Neural cell (in vitro differentiated cells): ENCODE results near the gene PLXNC1. TPM values are rescaled to one million over a fixed set of nuclear protein-coding genes. Genes with fewer than 3 reads are reported as not detected.

Source experiments
- H2AFZ ChIP-seq: fragments of 200-600, 300-800 bp; sonication (generic), shearing (Covaris generic); 2 replicates; pipeline ENCODE4 v1.6.0; 2014; ENCODE audit warnings: low read depth, mild to moderate bottlenecking, antibody characterized with exemption, low read length, moderate library complexity
- H3F3A ChIP-seq: fragments of 200-600 bp; shearing (Covaris generic); 2 replicates; pipeline ENCODE4 v1.6.1; 2016; ENCODE audit warnings: mild to moderate bottlenecking, moderate library complexity, mixed read lengths, antibody characterized with exemption, low read length; ENCODE audit not compliant: insufficient read depth, poor library complexity, severe bottlenecking
- H3K27ac ChIP-seq: fragments of 200-600, 300-800 bp; sonication (generic), shearing (Covaris generic); 2 replicates; pipeline ENCODE4 v1.5.1; 2014; ENCODE audit warnings: mild to moderate bottlenecking, low read length, moderate library complexity
- H3K27me3 ChIP-seq: fragments of 300-800, 200-600 bp; sonication (generic), shearing (Covaris generic); 2 replicates; pipeline ENCODE4 v1.6.0; 2014; ENCODE audit warnings: mild to moderate bottlenecking, low read depth, low read length, moderate library complexity; ENCODE audit not compliant: insufficient read depth
- H3K36me3 ChIP-seq: fragments of 300-800, 200-600 bp; sonication (generic), shearing (Covaris generic); 2 replicates; pipeline ENCODE4 v1.5.1; 2014; ENCODE audit warnings: mild to moderate bottlenecking, antibody characterized with exemption, low read length, moderate library complexity; ENCODE audit not compliant: insufficient read depth
- H3K4me2 ChIP-seq: fragments of 300-800, 200-600 bp; sonication (generic), shearing (Covaris generic); 2 replicates; pipeline ENCODE4 v1.6.0; 2014; ENCODE audit warnings: mild to moderate bottlenecking, low read length
- H3K4me3 ChIP-seq: fragments of 300-800, 200-600 bp; sonication (generic), shearing (Covaris generic); 2 replicates; pipeline ENCODE4 v1.5.1; 2014; ENCODE audit warnings: mild to moderate bottlenecking, low read length, moderate library complexity
- H3K79me2 ChIP-seq: fragments of 200-600 bp; shearing (Covaris generic); replicated peaks from 2 replicates; pipeline ENCODE4 v1.6.0; 2014; ENCODE audit warnings: mild to moderate bottlenecking, low read length, moderate library complexity; ENCODE audit not compliant: insufficient read depth
- H3K9ac ChIP-seq: fragments of 300-800, 200-600 bp; sonication (generic), shearing (Covaris generic); 2 replicates; pipeline ENCODE4 v1.6.1; 2016; ENCODE audit warnings: mild to moderate bottlenecking, low read length, mixed read lengths
- H3K9me2 ChIP-seq: fragments of 200-600 bp; shearing (Covaris generic); 2 replicates; pipeline ENCODE4 v1.6.1; 2016; ENCODE audit warnings: mild to moderate bottlenecking, low read length, mixed read lengths; ENCODE audit not compliant: insufficient read depth
- H3K9me3 ChIP-seq: fragments of 200-600, 300-800 bp; sonication (generic), shearing (Covaris generic); 2 replicates; pipeline ENCODE4 v1.6.1; 2016; ENCODE audit warnings: mild to moderate bottlenecking, mixed run types, low read length, moderate library complexity, mixed read lengths
- H4K20me1 ChIP-seq: fragments of 200-600 bp; shearing (Covaris generic); 2 replicates; pipeline ENCODE4 v1.6.1; 2016; ENCODE audit warnings: mild to moderate bottlenecking, mixed run types; ENCODE audit not compliant: insufficient read depth
- EP300 ChIP-seq: fragments of 450-650 bp; conservative IDR thresholded peaks from 2 replicates; pipeline ENCODE4 v1.6.1; 2014; ENCODE audit warnings: antibody characterized with exemption, mild to moderate bottlenecking, moderate library complexity; ENCODE audit not compliant: poor library complexity, severe bottlenecking
- EZH2 ChIP-seq: fragments of 200-600, 300-800 bp; shearing (Covaris generic), sonication (generic); IDR thresholded peaks from 2 replicates; pipeline ENCODE4 v1.6.1; 2014; ENCODE audit warnings: antibody characterized with exemption, low read length, borderline replicate concordance, mild to moderate bottlenecking; ENCODE audit not compliant: insufficient read depth, poor library complexity, severe bottlenecking
- MXI1 ChIP-seq: fragments of 450-650 bp; conservative IDR thresholded peaks from 2 replicates; pipeline ENCODE4 v1.6.1; 2014; ENCODE audit warnings: antibody characterized with exemption, mild to moderate bottlenecking; ENCODE audit not compliant: poor library complexity, severe bottlenecking
- POLR2AphosphoS5 ChIP-seq: IDR thresholded peaks from 2 replicates; pipeline ENCODE4 v1.6.1; 2012
- RAD21 ChIP-seq: fragments of 450-650 bp; conservative IDR thresholded peaks from 2 replicates; pipeline ENCODE4 v1.6.1; 2014; ENCODE audit warnings: antibody characterized with exemption, mild to moderate bottlenecking, moderate library complexity
- SMC3 ChIP-seq: fragments of 450-650 bp; conservative IDR thresholded peaks from 2 replicates; pipeline ENCODE4 v1.6.1; 2014; ENCODE audit warnings: antibody characterized with exemption, mild to moderate bottlenecking, moderate library complexity; ENCODE audit not compliant: poor library complexity
- TAF1 ChIP-seq: IDR thresholded peaks from 2 replicates; pipeline ENCODE4 v1.6.1; 2012; ENCODE audit warnings: low read depth
- polyA plus RNA-seq: library from polyadenylated mRNA; depleted of rRNA; stranded (reverse); fragments of >200 nt; gene quantifications from 2 replicates; pipeline ENCODE4 v1.2.3, GENCODE V29; 2014
- TF ChIP-seq, protein P1 (sequence below): IDR thresholded peaks from 2 replicates; pipeline ENCODE4 v1.6.1; 2012; ENCODE audit warnings: borderline replicate concordance
- TF ChIP-seq, protein P2 (sequence below): fragments of 450-650 bp; IDR thresholded peaks from 2 replicates; pipeline ENCODE4 v1.5.1; 2014; ENCODE audit warnings: antibody characterized with exemption, mild to moderate bottlenecking, moderate library complexity; ENCODE audit not compliant: poor library complexity, severe bottlenecking

PLXNC1 gene
- polyA plus RNA-seq, 1 donor from 2014 or later, result 76.3 TPM

- Histone ChIP-seq H3K4me2 (no peak overlapping the region), H3K36me3 (peaks cover 7% of the 10 kb centered on the region)
- TF ChIP-seq EP300, result no peak
- no peak for TF ChIP-seq RAD21
- no peak for TF ChIP-seq SMC3
- TF ChIP-seq, protein P1, sequence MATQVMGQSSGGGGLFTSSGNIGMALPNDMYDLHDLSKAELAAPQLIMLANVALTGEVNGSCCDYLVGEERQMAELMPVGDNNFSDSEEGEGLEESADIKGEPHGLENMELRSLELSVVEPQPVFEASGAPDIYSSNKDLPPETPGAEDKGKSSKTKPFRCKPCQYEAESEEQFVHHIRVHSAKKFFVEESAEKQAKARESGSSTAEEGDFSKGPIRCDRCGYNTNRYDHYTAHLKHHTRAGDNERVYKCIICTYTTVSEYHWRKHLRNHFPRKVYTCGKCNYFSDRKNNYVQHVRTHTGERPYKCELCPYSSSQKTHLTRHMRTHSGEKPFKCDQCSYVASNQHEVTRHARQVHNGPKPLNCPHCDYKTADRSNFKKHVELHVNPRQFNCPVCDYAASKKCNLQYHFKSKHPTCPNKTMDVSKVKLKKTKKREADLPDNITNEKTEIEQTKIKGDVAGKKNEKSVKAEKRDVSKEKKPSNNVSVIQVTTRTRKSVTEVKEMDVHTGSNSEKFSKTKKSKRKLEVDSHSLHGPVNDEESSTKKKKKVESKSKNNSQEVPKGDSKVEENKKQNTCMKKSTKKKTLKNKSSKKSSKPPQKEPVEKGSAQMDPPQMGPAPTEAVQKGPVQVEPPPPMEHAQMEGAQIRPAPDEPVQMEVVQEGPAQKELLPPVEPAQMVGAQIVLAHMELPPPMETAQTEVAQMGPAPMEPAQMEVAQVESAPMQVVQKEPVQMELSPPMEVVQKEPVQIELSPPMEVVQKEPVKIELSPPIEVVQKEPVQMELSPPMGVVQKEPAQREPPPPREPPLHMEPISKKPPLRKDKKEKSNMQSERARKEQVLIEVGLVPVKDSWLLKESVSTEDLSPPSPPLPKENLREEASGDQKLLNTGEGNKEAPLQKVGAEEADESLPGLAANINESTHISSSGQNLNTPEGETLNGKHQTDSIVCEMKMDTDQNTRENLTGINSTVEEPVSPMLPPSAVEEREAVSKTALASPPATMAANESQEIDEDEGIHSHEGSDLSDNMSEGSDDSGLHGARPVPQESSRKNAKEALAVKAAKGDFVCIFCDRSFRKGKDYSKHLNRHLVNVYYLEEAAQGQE, result no peak
- TF ChIP-seq EZH2, result no peak
- no peak for TF ChIP-seq POLR2AphosphoS5
- TF ChIP-seq, protein P2, sequence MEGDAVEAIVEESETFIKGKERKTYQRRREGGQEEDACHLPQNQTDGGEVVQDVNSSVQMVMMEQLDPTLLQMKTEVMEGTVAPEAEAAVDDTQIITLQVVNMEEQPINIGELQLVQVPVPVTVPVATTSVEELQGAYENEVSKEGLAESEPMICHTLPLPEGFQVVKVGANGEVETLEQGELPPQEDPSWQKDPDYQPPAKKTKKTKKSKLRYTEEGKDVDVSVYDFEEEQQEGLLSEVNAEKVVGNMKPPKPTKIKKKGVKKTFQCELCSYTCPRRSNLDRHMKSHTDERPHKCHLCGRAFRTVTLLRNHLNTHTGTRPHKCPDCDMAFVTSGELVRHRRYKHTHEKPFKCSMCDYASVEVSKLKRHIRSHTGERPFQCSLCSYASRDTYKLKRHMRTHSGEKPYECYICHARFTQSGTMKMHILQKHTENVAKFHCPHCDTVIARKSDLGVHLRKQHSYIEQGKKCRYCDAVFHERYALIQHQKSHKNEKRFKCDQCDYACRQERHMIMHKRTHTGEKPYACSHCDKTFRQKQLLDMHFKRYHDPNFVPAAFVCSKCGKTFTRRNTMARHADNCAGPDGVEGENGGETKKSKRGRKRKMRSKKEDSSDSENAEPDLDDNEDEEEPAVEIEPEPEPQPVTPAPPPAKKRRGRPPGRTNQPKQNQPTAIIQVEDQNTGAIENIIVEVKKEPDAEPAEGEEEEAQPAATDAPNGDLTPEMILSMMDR, result no peak
- no peak for TF ChIP-seq MXI1
- TF ChIP-seq TAF1, result no peak
These were observed 30.5 kb downstream of the PLXNC1 start for GRCh38 chr12:94178882-94179281.

GRCh38 chr12:94179723-94180122, 31.3 kb downstream of the PLXNC1 start:
- Histone ChIP-seq H3K79me2 (no peaks in the 10 kb centered on the region), H3K27me3 (no peaks in the 10 kb centered on the region), H2AFZ (no peak overlapping the region), H3F3A (no peaks in the 10 kb centered on the region), H3K9ac (no peak overlapping the region), H3K4me2 (no peak overlapping the region), H3K4me3 (no peak overlapping the region), H3K27ac (no peak overlapping the region), H4K20me1 (no peaks in the 10 kb centered on the region), H3K9me3 (peaks cover 6% of the 10 kb centered on the region), H3K9me2 (no peaks in the 10 kb centered on the region), H3K36me3 (peaks cover 7% of the 10 kb centered on the region)
- TF ChIP-seq, protein P2, result no peak
- TF ChIP-seq RAD21, result no peak
- no peak for TF ChIP-seq POLR2AphosphoS5
- TF ChIP-seq EZH2, result no peak

More at GRCh38 chr12:94178882-94179281, 30.5 kb downstream of the PLXNC1 start:
- Histone ChIP-seq H3K27ac (no peak overlapping the region), H3K9me3 (peaks cover 6% of the 10 kb centered on the region), H3K79me2 (no peaks in the 10 kb centered on the region), H4K20me1 (no peaks in the 10 kb centered on the region), H3K9ac (no peak overlapping the region), H2AFZ (no peak overlapping the region), H3K27me3 (no peaks in the 10 kb centered on the region), H3F3A (no peaks in the 10 kb centered on the region), H3K4me3 (no peak overlapping the region), H3K9me2 (no peaks in the 10 kb centered on the region)
